Lower leg skin (tissue), 3 donors: Measurements from ENCODE around the gene CMIP.

Source experiments
- CTCF ChIP-seq, 3 donors: fragments of 450-650 bp; IDR thresholded peaks; one replicate each; pipeline ENCODE4 v1.5.1; 2016; ENCODE audit warnings: antibody characterized with exemption in 3 of 3, mild to moderate bottlenecking in 3 of 3, moderate library complexity in 2 of 3
- POLR2A ChIP-seq, 2 donors: fragments of 450-650 bp; IDR thresholded peaks; one replicate each; pipeline ENCODE4 v1.6.1; 2016 to 2017; ENCODE audit warnings: antibody characterized with exemption in 2 of 2, mild to moderate bottlenecking in 1 of 2, moderate library complexity in 1 of 2

- TF ChIP-seq CTCF (IDR thresholded peaks at IDR 0.05) (no peak), POLR2A (IDR thresholded peaks at IDR 0.05) (no peak)
Measured at GRCh38 chr16:81601008-81601428, 156.4 kb downstream of the CMIP start.
